ENCODE results near the gene CDH24. TPM values are rescaled to one million over a fixed set of nuclear protein-coding genes. Genes with fewer than 3 reads are reported as not detected.
A peak's percentile ranks its signal among the peaks of the same experiment; 100 is the strongest.

CDH24 gene
- total and polyA plus RNA-seq, 2 of the 13 experiments (the other 11 are each of a cell fraction or from before 2014, with no cell fraction given): 0.69 to 0.99 TPM

DNA sequence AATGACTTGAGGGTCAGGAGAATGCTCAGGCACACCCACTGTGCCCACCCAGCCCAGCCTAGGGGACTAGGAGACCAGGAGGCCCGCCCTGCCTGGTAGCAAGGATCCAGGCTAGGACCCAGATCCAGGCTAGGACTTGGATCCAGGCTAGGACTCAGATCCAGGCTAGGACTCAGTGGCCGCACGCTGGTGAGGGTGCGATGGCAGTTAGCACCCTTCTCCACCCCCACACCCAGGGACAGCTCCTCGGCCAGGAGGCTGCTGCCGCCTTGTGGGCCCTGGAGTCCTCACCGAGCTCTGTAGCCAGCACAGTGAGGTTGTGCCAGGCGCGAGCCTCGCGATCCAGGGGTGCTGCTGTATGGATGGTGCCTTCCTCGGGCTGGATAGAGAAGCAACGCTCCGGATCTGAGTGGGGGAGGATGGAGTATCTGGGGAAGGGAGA lies 5.1 kb downstream of the CDH24 start (continued):
- TF ChIP-seq ZNF431 (CRISPR knock-in tag; IDR thresholded peaks at IDR 0.05; ENCODE audit: borderline replicate concordance, low read depth) (no peak), RCOR2 (CRISPR knock-in tag; IDR thresholded peaks at IDR 0.05) (no peak), ZNF629 (CRISPR knock-in tag; conservative IDR thresholded peaks at IDR 0.05) (no peak), ETS1 (CRISPR knock-in tag; IDR thresholded peaks at IDR 0.05) (no peak), NCOR1 (IDR thresholded peaks at IDR 0.05; ENCODE audit: borderline replicate concordance, low read length) (no peak), PRMT3 (CRISPR knock-in tag; IDR thresholded peaks at IDR 0.05; ENCODE audit: borderline replicate concordance, low read depth) (no peak), ZFY (CRISPR knock-in tag; IDR thresholded peaks at IDR 0.05) (0 out of 2 replicates have a peak, but pooled peaks have one; percentile 32), ATAD3A (CRISPR knock-in tag; IDR thresholded peaks at IDR 0.05) (no peak), ZHX1 (CRISPR knock-in tag; IDR thresholded peaks at IDR 0.05; ENCODE audit: low read depth) (no peak), ZNF839 (CRISPR knock-in tag; IDR thresholded peaks at IDR 0.05; ENCODE audit: borderline replicate concordance) (no peak), ZFP91 (CRISPR knock-in tag; IDR thresholded peaks at IDR 0.05; ENCODE audit: borderline replicate concordance) (peak; percentile 37), HNRNPK (IDR thresholded peaks at IDR 0.05; ENCODE audit: low read depth, low read length, poor library complexity, severe bottlenecking) (no peak), PRDM15 (CRISPR knock-in tag; IDR thresholded peaks at IDR 0.05) (no peak), GPN1 (CRISPR knock-in tag; IDR thresholded peaks at IDR 0.05; ENCODE audit: borderline replicate concordance) (peak; percentile 48; the same call in 1 of the 2 replicates), ZNF382 (CRISPR knock-in tag; IDR thresholded peaks at IDR 0.05; ENCODE audit: borderline replicate concordance) (no peak)
- TF ChIP-seq, protein P1, sequence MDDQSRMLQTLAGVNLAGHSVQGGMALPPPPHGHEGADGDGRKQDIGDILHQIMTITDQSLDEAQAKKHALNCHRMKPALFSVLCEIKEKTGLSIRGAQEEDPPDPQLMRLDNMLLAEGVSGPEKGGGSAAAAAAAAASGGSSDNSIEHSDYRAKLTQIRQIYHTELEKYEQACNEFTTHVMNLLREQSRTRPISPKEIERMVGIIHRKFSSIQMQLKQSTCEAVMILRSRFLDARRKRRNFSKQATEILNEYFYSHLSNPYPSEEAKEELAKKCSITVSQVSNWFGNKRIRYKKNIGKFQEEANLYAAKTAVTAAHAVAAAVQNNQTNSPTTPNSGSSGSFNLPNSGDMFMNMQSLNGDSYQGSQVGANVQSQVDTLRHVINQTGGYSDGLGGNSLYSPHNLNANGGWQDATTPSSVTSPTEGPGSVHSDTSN (CRISPR knock-in tag; IDR thresholded peaks at IDR 0.05; ENCODE audit: borderline replicate concordance): no peak
- TF ChIP-seq, protein P2, sequence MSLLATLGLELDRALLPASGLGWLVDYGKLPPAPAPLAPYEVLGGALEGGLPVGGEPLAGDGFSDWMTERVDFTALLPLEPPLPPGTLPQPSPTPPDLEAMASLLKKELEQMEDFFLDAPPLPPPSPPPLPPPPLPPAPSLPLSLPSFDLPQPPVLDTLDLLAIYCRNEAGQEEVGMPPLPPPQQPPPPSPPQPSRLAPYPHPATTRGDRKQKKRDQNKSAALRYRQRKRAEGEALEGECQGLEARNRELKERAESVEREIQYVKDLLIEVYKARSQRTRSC (CRISPR knock-in tag; IDR thresholded peaks at IDR 0.05; ENCODE audit: low read depth): no peak
